ENCODE measurements around the gene ADAM17. TPM values are rescaled to one million over a fixed set of nuclear protein-coding genes. Genes with fewer than 3 reads are reported as not detected.
A peak's percentile ranks its signal among the peaks of the same experiment; 100 is the strongest.
"Not testable (repeated sequence)": the region's sequence is repeated elsewhere in the genome, so short reads cannot be mapped to it uniquely, and the experiment has no call there.

The ADAM17 gene
- polyA plus RNA-seq, 10 donors = 19.6 to 34.8 (median 26.1) TPM

- no peak for DNase-seq
Measured at GRCh38 chr2:9527995-9528787, 27.4 kb downstream of the ADAM17 start.

GRCh38 chr2:9525266-9525665, 30.4 kb downstream of the ADAM17 start:
- DNase-seq = no peak

- no peak for DNase-seq
Measured at GRCh38 chr2:9524291-9524690, 31.3 kb downstream of the ADAM17 start.

GRCh38 chr2:9519250-9519649, 36.4 kb downstream of the ADAM17 start:
- DNase-seq = no peak

GRCh38 chr2:9518780-9519179, 36.9 kb downstream of the ADAM17 start:
- no peak for DNase-seq

- no peak for DNase-seq
Measured at GRCh38 chr2:9518163-9518562, 37.5 kb downstream of the ADAM17 start.

- DNase-seq = no peak
Measured at GRCh38 chr2:9517118-9517782, 38.4 kb downstream of the ADAM17 start.

- not testable (repeated sequence) for DNase-seq
Measured at GRCh38 chr2:9513946-9514345, 41.7 kb downstream of the ADAM17 start.

GRCh38 chr2:9508931-9509330, 46.7 kb downstream of the ADAM17 start:
- no peak for DNase-seq

- no peak for DNase-seq
Measured at GRCh38 chr2:9498210-9498609, 57.4 kb downstream of the ADAM17 start.

- DNase-seq = no peak
Measured at GRCh38 chr2:9497017-9497416, 58.6 kb downstream of the ADAM17 start.

GRCh38 chr2:9494081-9494480, 61.5 kb downstream of the ADAM17 start:
- DNase-seq = no peak

- DNase-seq = no peak
Measured at GRCh38 chr2:9493478-9493877, 62.2 kb downstream of the ADAM17 start.

GRCh38 chr2:9492927-9493326, 62.7 kb downstream of the ADAM17 start:
- no peak for DNase-seq

- no peak for DNase-seq
Measured at GRCh38 chr2:9490789-9491188, 64.8 kb downstream of the ADAM17 start.

- no peak for DNase-seq
Measured at GRCh38 chr2:9488583-9489547, 66.8 kb downstream of the ADAM17 start.

GRCh38 chr2:9484533-9484932, 71.1 kb downstream of the ADAM17 start:
- DNase-seq = no peak

- no peak for DNase-seq
Measured at GRCh38 chr2:9483107-9483506, 72.5 kb downstream of the ADAM17 start.

GRCh38 chr2:9480157-9480556, 75.5 kb downstream of the ADAM17 start:
- DNase-seq = no peak

GRCh38 chr2:9478526-9478925, 77.1 kb downstream of the ADAM17 start:
- DNase-seq = no peak

GRCh38 chr2:9477914-9478313, 77.7 kb downstream of the ADAM17 start:
- no peak for DNase-seq

GRCh38 chr2:9474361-9475057, 81.1 kb downstream of the ADAM17 start, which contains the start of gene IAH1:
TSS of gene IAH1 (plus strand) at chr2:9474551. CDS start at chr2:9474567, 16 bp downstream.
- peak; percentile 30 to 93 (median 62) for DNase-seq

Data from muscle of back (tissue), 11 donors.